DMS79 treated with DMSO at 0.1 percent for 48 hours (cell line): Measurements from ENCODE around the gene PJVK.

ENCODE experiments used
- DNase-seq: peaks from one replicate; lab custom pipeline; 2025; lab: John Stamatoyannopoulos, UW

PJVK gene

GRCh38 chr2:178480227-178481181 is 29.3 kb downstream of the PJVK start, which contains the start of gene PLEKHA3:
Gene PLEKHA3, plus strand, starts transcription at chr2:178480457. Its CDS starts 413 bp downstream, at chr2:178480870.
- peak; percentile 90 for DNase-seq

DNA sequence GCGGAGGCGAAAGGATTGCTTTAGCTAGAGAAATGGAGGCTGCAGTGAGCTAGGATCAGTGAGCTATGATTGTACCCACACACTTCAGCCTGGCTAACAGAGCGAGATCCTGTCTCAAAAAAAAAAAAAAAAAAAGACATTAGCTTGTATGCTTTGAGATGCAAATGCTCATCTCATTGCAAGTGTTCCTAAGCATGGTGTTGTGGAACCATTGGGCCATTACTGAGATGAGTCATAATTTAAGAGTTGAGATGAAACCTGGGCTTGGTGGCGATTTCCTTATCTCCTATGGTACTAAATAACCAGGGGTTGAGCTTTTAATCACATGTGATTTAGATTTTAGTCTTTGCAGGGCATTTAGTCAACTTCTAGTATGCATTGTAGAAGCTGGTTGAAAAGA is 31.3 kb downstream of the PJVK start:
- no peak for DNase-seq

DNA sequence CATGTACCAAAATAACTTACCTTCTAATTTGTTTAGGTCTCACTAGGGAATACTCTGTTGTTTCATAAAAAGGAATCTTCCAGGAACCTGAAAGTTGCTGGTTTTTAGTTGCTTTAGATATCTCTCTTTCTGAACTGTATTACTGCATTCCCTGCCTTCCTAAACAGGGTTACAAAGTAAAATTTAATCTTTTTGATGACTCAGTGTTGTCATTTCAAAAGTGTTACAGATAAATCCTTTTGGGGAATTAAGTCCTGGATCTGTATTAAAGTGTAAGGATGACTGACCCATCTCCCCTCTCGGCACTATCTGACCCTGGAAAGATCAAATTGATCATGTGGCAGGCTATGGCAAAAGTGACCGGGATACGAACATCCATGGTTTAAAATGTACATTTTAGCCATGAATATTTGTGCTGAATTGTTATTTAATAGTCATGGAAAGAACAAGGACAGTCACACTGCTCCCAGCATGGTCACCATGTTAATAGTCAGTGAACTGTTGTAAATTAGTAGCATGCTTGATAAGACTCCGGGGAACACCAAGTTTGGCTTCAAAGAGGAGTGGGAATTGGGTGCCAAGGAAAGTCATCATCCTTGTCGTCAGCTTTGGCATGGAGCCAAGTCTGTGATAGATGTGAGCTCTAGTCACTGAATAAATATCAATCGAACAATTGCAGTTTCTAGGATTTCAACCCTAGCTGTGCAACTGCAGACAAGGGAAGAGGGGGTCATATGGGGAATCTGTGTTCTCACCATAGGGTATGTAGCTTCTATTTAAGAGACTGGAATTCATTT is 33.3 kb downstream of the PJVK start:
- DNase-seq, result peak; percentile 53

- DNase-seq, result no peak
These were observed 34.2 kb downstream of the PJVK start for GRCh38 chr2:178485356-178485755.

DNA sequence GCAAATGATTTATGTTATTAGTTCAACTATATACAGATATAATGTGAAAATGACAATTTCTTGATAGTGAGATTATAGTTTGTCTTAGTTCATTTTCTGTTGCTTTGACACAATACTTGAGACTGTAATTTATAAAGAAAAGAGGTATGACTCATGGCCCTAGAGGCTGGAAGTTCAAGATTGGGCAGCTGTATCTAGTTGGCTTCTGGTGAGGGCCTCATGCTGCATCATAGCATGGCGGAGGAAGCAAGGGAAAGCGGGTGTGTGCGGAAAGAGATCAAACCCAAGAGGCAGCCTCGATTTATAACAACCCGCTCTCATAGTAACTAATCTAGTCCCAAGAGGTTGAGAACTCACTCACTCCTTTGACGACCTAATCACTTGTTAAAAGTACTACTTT is 40.4 kb downstream of the PJVK start:
- DNase-seq, result no peak

- DNase-seq, result no peak
These were observed 44.9 kb downstream of the PJVK start for GRCh38 chr2:178496049-178496448.

GRCh38 chr2:178498137-178498536 is 47.0 kb downstream of the PJVK start:
- DNase-seq, result no peak

GRCh38 chr2:178499640-178500039 is 48.5 kb downstream of the PJVK start:
- no peak for DNase-seq

GRCh38 chr2:178502751-178503150 is 51.6 kb downstream of the PJVK start:
- DNase-seq, result no peak

GRCh38 chr2:178506101-178506500 is 54.9 kb downstream of the PJVK start:
- no peak for DNase-seq

GRCh38 chr2:178506524-178506923 is 55.3 kb downstream of the PJVK start:
- DNase-seq, result no peak

DNA sequence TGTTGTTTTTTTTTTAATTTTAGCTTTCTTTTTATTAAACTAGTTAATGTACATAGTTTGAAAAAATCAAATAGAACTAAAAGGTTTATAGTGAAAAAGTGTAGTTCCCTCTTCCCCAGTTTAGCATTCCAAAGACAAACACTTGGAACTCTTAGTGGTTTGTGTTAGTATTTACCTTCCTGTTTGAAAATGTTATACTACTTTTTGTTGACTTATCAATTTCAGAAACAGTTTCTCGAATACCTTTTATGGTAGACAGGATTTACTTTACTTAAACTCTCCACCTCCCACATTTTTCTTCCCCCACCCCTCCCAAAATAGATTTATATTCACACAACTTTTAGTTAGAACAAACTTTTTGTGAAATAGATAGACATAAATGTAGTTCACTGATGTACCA is 55.8 kb downstream of the PJVK start:
- no peak for DNase-seq

DNA sequence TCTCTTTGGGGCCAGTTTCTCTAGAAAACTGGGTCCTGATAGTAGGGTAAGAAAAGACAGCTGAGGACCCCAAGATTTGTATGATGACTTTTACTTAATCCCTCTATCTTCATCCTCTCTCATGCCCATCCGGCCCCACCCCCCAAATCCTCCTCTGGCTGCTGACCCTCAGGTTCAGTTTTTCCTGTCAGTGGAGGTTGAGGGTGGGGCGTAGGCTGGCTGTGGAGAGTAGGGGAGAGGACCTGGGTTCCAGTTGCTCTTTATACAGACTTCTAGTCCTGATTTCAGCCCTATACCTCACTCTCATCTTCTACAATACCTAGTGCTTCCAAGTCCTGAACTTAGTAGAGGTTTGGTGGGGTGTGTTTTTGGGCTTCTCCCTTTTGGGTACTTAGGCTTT is 57.5 kb downstream of the PJVK start:
- no peak for DNase-seq

DNA sequence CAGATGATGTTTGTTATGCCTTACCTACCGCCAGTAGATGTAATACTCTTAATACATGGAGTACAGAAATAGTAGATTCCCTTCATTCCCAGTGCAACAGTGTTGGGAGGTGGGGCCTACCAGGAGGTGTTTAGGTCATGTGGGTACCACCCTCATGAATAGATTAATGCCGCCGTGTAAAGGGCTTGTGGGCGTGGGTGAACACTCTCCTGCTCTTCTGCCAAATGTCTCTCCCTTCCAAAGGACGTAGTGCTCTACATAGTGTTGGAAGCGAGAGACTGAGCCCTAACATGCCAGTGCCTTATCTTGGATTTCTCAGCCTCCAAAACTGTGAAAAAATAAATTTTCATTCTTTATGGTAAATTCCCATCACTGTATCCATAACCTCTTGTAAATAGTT is 59.2 kb downstream of the PJVK start:
- DNase-seq, result no peak
